KBM-7 (cell line): ENCODE data around the gene PCDHGA2.
A peak's percentile ranks its signal among the peaks of the same experiment; 100 is the strongest.
"Not testable (repeated sequence)": the region's sequence is repeated elsewhere in the genome, so short reads cannot be mapped to it uniquely, and the experiment has no call there.

Experiments
- DNase-seq: peaks from one replicate; pipeline ENCODE4 v3.0.0-alpha.2; 2015
- in situ Hi-C: fragments of 300-500 bp; cut with MboI; formaldehyde crosslinking; loops from 2 replicates; pipeline ENCODE4 v1.14.3; 2020; ENCODE audit warnings: low sequenced_read_pairs, low pct_unique_long_range_greater_than_20kb, mixed read lengths

PCDHGA2 gene

GRCh38 chr5:141343953-141344463 is 5.4 kb downstream of the PCDHGA2 start:
- in situ Hi-C loops = no loop called here
- DNase-seq = no peak

- in situ Hi-C loops = no loop called here
- no peak for DNase-seq
Measured at GRCh38 chr5:141345327-141345726, 6.8 kb downstream of the PCDHGA2 start.

GRCh38 chr5:141346017-141346416 is 7.5 kb downstream of the PCDHGA2 start:
- DNase-seq, in situ Hi-C loops: not testable (repeated sequence)

- peak; percentile 40 for DNase-seq
- in situ Hi-C loops = loop anchor here (25.0 kb wide), 1 partner anchor 212 kb away; no protein-coding TSS in a partner anchor
Measured at GRCh38 chr5:141349917-141350619, 11.5 kb downstream of the PCDHGA2 start, which contains the start of gene PCDHGB1. TSS of gene PCDHGB1 (plus strand) at chr5:141350099. CDS start at chr5:141350261, 162 bp downstream.

GRCh38 chr5:141351591-141351990 is 13.0 kb downstream of the PCDHGA2 start:
- DNase-seq = no peak

GRCh38 chr5:141354900-141355469 is 16.4 kb downstream of the PCDHGA2 start, which contains the start of gene PCDHGA4:
TSS of gene PCDHGA4 (plus strand) at chr5:141355021. CDS start at chr5:141355108, 87 bp downstream.
- DNase-seq = peak; percentile 17
- in situ Hi-C loops = loop anchor here (25.0 kb wide), 1 partner anchor 207 kb away; no protein-coding TSS in a partner anchor

More at GRCh38 chr5:141351591-141351990, 13.0 kb downstream of the PCDHGA2 start:
- in situ Hi-C loops = loop anchor here (25.0 kb wide), 1 partner anchor 211 kb away; no protein-coding TSS in a partner anchor

- no peak for DNase-seq
- in situ Hi-C loops = loop anchor here (25.0 kb wide), 1 partner anchor 207 kb away; no protein-coding TSS in a partner anchor
Measured at GRCh38 chr5:141355641-141356040, 17.1 kb downstream of the PCDHGA2 start.

GRCh38 chr5:141356133-141356532 is 17.6 kb downstream of the PCDHGA2 start:
- no peak for DNase-seq
- in situ Hi-C loops = loop anchor here (25.0 kb wide), 1 partner anchor 206 kb away; no protein-coding TSS in a partner anchor

GRCh38 chr5:141356950-141357349 is 18.4 kb downstream of the PCDHGA2 start:
- in situ Hi-C loops = loop anchor here (25.0 kb wide), 1 partner anchor 205 kb away; no protein-coding TSS in a partner anchor
- DNase-seq = no peak

GRCh38 chr5:141359790-141360426 is 21.3 kb downstream of the PCDHGA2 start, which contains the start of gene PCDHGB2:
TSS of gene PCDHGB2 (plus strand) at chr5:141359994. CDS start at chr5:141360136, 142 bp downstream.
- DNase-seq = peak; percentile 75
- in situ Hi-C loops = loop anchor here (25.0 kb wide), 1 partner anchor 202 kb away; no protein-coding TSS in a partner anchor

- no peak for DNase-seq
- in situ Hi-C loops = loop anchor here (25.0 kb wide), 1 partner anchor 202 kb away; no protein-coding TSS in a partner anchor
Measured at GRCh38 chr5:141360685-141361084, 22.1 kb downstream of the PCDHGA2 start.

GRCh38 chr5:141362719-141363118 is 24.2 kb downstream of the PCDHGA2 start:
- in situ Hi-C loops = loop anchor here (25.0 kb wide), 1 partner anchor 200 kb away; no protein-coding TSS in a partner anchor
- DNase-seq = no peak

GRCh38 chr5:141363952-141364660 is 25.5 kb downstream of the PCDHGA2 start, which contains the start of gene PCDHGA5:
TSS of gene PCDHGA5 (plus strand) at chr5:141364162. CDS start at chr5:141364331, 169 bp downstream.
- DNase-seq = no peak

GRCh38 chr5:141366016-141366896 is 27.7 kb downstream of the PCDHGA2 start:
- DNase-seq = no peak
- in situ Hi-C loops = loop anchor here (25.0 kb wide), 1 partner anchor 196 kb away; no protein-coding TSS in a partner anchor

More at GRCh38 chr5:141363952-141364660, 25.5 kb downstream of the PCDHGA2 start, which contains the start of gene PCDHGA5:
- in situ Hi-C loops = loop anchor here (25.0 kb wide), 1 partner anchor 198 kb away; no protein-coding TSS in a partner anchor

GRCh38 chr5:141369994-141370848 is 31.7 kb downstream of the PCDHGA2 start, which contains the start of gene PCDHGB3:
TSS of gene PCDHGB3 (plus strand) at chr5:141370242. CDS start at chr5:141370395, 153 bp downstream.
- DNase-seq = no peak
- in situ Hi-C loops = loop anchor here (25.0 kb wide), 1 partner anchor 192 kb away; no protein-coding TSS in a partner anchor
